MM.1S (cell line): ENCODE measurements around the gene TBC1D5.
"Not testable (repeated sequence)": the region's sequence is repeated elsewhere in the genome, so short reads cannot be mapped to it uniquely, and the experiment has no call there.

Source experiments
- DNase-seq: peaks from one replicate; pipeline ENCODE4 v3.0.0-alpha.2; 2015
- H2AFZ ChIP-seq: fragments of 300-600 bp; sonication (generic); 2 replicates; pipeline ENCODE4 v1.6.0; 2016; ENCODE audit warnings: antibody characterized with exemption, low read length
- H3F3A ChIP-seq: fragments of 300-600 bp; sonication (generic); 2 replicates; pipeline ENCODE4 v1.6.1; 2016; ENCODE audit warnings: mild to moderate bottlenecking, antibody characterized with exemption, low read length, moderate library complexity, mixed read lengths; ENCODE audit not compliant: insufficient read depth
- H3K27ac ChIP-seq: fragments of 300-600 bp; sonication (generic); 2 replicates; pipeline ENCODE4 v1.5.1; 2016; ENCODE audit warnings: mild to moderate bottlenecking, low read length
- H3K27me3 ChIP-seq: fragments of 300-600 bp; sonication (generic); replicated peaks from 2 replicates; pipeline ENCODE4 v1.6.0; 2016; ENCODE audit warnings: low read length; ENCODE audit not compliant: insufficient read depth
- H3K36me3 ChIP-seq: fragments of 300-600 bp; sonication (generic); replicated peaks from 2 replicates; pipeline ENCODE4 v1.6.1; 2016; ENCODE audit warnings: mild to moderate bottlenecking, low read length, mixed read lengths; ENCODE audit not compliant: insufficient read depth
- H3K4me1 ChIP-seq: fragments of 300-600 bp; sonication (generic); 2 replicates; pipeline ENCODE4 v1.6.1; 2016; ENCODE audit warnings: low read length, mixed read lengths
- H3K4me2 ChIP-seq: fragments of 300-600 bp; sonication (generic); 2 replicates; pipeline ENCODE4 v1.6.0; 2016; ENCODE audit warnings: low read depth, low read length
- H3K4me3 ChIP-seq: fragments of 300-600 bp; sonication (generic); 2 replicates; pipeline ENCODE4 v1.5.1; 2016; ENCODE audit warnings: low read length, mixed read lengths
- H3K79me2 ChIP-seq: fragments of 300-600 bp; sonication (generic); 2 replicates; pipeline ENCODE4 v1.6.1; 2016; ENCODE audit warnings: mixed run types, low read length, mixed read lengths
- H3K9ac ChIP-seq: fragments of 300-600 bp; sonication (generic); 2 replicates; pipeline ENCODE4 v1.6.1; 2016; ENCODE audit warnings: low read length, mixed read lengths
- H3K9me2 ChIP-seq: fragments of 300-600 bp; sonication (generic); replicated peaks from 2 replicates; pipeline ENCODE4 v1.6.1; 2016; ENCODE audit warnings: mild to moderate bottlenecking, low read length, mixed read lengths; ENCODE audit not compliant: insufficient read depth
- H3K9me3 ChIP-seq: fragments of 300-600 bp; sonication (generic); replicated peaks from 2 replicates; pipeline ENCODE4 v1.6.1; 2016; ENCODE audit warnings: mild to moderate bottlenecking, low read length, mixed read lengths; ENCODE audit not compliant: insufficient read depth
- H4K20me1 ChIP-seq: fragments of 300-600 bp; sonication (generic); 2 replicates; pipeline ENCODE4 v1.6.1; 2016; ENCODE audit warnings: mild to moderate bottlenecking, low read length, moderate library complexity, mixed read lengths; ENCODE audit not compliant: insufficient read depth
- CTCF ChIP-seq: fragments of 300-600 bp; sonication (generic); IDR thresholded peaks from 2 replicates; pipeline ENCODE4 v1.5.1; 2016; ENCODE audit warnings: antibody characterized with exemption, low read length, mixed read lengths
- EZH2 ChIP-seq: fragments of 300-600 bp; sonication (generic); optimal IDR thresholded peaks from 2 replicates; pipeline ENCODE3; 2017; ENCODE audit warnings: low read depth, mild to moderate bottlenecking, antibody characterized with exemption, low read length, mixed read lengths
- EZH2phosphoT487 ChIP-seq: fragments of 300-600 bp; sonication (generic); IDR thresholded peaks from 2 replicates; pipeline ENCODE4 v1.6.1; 2018; ENCODE audit warnings: antibody characterized with exemption, low read length

The TBC1D5 gene

DNA sequence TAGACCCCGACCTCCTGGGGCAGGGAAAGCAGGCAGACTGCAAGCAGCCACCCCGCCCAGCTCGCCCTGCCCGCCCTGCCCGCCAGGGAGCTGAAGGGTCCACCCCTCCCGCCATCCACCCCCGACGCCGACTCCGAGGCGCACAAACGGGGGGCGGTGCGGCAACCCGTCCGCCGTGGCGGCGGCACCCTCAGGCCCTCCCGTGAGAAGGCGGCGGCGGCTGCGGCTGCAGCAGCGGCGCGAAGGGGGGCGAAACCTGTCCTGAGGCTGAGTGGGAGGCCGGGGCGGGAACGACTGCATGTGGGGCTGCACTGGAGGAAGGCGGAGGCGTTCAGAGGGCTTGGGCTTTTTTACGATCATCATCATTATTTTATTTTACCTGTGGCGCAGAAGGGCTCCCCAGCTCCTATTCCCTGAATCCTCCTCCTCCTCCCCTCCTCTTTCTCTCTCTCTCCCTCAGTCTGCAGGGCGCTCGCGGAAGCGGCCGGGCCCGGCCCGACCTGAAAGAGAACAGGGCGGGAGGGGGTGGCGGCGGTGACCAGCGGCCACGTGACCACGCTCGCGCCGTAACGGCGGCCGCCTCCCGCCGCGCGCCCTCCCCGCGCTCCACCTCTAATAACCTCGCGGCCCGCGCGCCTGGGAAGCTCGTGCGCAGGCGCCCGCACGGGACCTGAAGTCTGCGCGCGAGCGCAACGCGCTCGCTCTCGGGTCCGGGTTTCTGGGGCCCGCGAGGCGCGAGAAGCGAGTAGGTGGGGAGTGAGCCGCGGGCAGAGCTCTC, at the start of gene TBC1D5:
TSS of gene TBC1D5 (minus strand) at position 530 of the 778 bp plus-strand sequence. CDS start 234,061 bp downstream, outside the sequence.
- Histone ChIP-seq H3F3A (peaks cover 42% of the 10 kb centered on the region), H3K27me3 (no peaks in the 10 kb centered on the region), H3K9me3 (no peaks in the 10 kb centered on the region), H3K36me3 (no peaks in the 10 kb centered on the region), H4K20me1 (no peaks in the 10 kb centered on the region), H3K9me2 (no peaks in the 10 kb centered on the region), H3K27ac (peak within 1 kb of the TSS; percentile 95), H3K9ac (peak within 1 kb of the TSS; percentile 92), H3K4me1 (peaks cover 31% of the 10 kb centered on the region), H3K4me3 (peak within 1 kb of the TSS; percentile 92), H2AFZ (peak within 1 kb of the TSS; percentile 95), H3K79me2 (peaks cover 22% of the 10 kb centered on the region), H3K4me2 (peak within 1 kb of the TSS; percentile 89)
- peak; percentile 98 for DNase-seq
- TF ChIP-seq CTCF: no peak
- no peak for TF ChIP-seq EZH2
- no peak for TF ChIP-seq EZH2phosphoT487

GRCh38 chr3:17783426-17783825, 41.0 kb upstream of the TBC1D5 start:
- H3K9me2 ChIP-seq: no peaks in the 10 kb centered on the region
- no peaks in the 10 kb centered on the region for H3K79me2 ChIP-seq
- no peaks in the 10 kb centered on the region for H3K4me1 ChIP-seq
- no peak for DNase-seq
- H3K4me3 ChIP-seq: no peak overlapping the region
- TF ChIP-seq EZH2phosphoT487 (no peak), CTCF (no peak), EZH2 (no peak)
- no peaks in the 10 kb centered on the region for H3K9me3 ChIP-seq
- H3K4me2 ChIP-seq: no peak overlapping the region
- no peak overlapping the region for H3K9ac ChIP-seq
- no peak overlapping the region for H2AFZ ChIP-seq
- no peaks in the 10 kb centered on the region for H4K20me1 ChIP-seq
- no peaks in the 10 kb centered on the region for H3K27me3 ChIP-seq
- no peaks in the 10 kb centered on the region for H3F3A ChIP-seq
- H3K36me3 ChIP-seq: no peaks in the 10 kb centered on the region
- H3K27ac ChIP-seq: no peak overlapping the region

DNA sequence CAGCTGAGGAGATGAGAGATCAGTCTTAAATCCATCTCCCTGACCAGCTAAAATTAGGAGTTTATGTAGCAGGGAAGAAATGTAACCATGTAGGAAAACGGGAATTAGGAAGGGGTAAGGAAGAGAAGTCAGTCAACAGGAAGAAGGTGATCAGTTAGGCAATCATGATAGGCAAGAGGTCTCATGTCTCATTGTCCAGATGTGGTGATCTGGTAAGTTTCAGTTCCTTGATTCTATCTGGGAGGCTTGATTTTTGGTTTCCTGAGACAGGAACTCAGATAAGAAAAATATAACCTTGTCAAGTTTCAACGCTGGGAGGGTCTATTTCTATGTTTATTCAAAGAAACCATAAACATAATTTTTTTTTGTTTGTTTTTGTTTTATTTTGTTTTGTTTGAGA, 40.3 kb upstream of the TBC1D5 start:
- Histone ChIP-seq H3K4me2 (no peak overlapping the region), H3K79me2 (no peaks in the 10 kb centered on the region), H3F3A (no peaks in the 10 kb centered on the region), H3K4me3 (no peak overlapping the region), H3K27me3 (no peaks in the 10 kb centered on the region), H4K20me1 (no peaks in the 10 kb centered on the region), H3K4me1 (no peaks in the 10 kb centered on the region), H3K9me3 (no peaks in the 10 kb centered on the region), H3K27ac (no peak overlapping the region), H2AFZ (no peak overlapping the region), H3K36me3 (no peaks in the 10 kb centered on the region), H3K9me2 (no peaks in the 10 kb centered on the region), H3K9ac (no peak overlapping the region)
- TF ChIP-seq EZH2phosphoT487: no peak
- TF ChIP-seq EZH2: no peak
- TF ChIP-seq CTCF: no peak
- peak; percentile 13 for DNase-seq

- H3K27me3 ChIP-seq, H3K27ac ChIP-seq, H3K9ac ChIP-seq, H3K9me3 ChIP-seq, H3K36me3 ChIP-seq, H3K4me2 ChIP-seq, H3K9me2 ChIP-seq, H3K4me1 ChIP-seq, H3F3A ChIP-seq, H2AFZ ChIP-seq, H3K4me3 ChIP-seq, H3K79me2 ChIP-seq, H4K20me1 ChIP-seq, DNase-seq: not testable (repeated sequence)
These were observed 37.9 kb upstream of the TBC1D5 start for GRCh38 chr3:17780369-17780768.

- H2AFZ ChIP-seq, H3K27me3 ChIP-seq, H3K79me2 ChIP-seq, H3K4me2 ChIP-seq, H3K9me3 ChIP-seq, H4K20me1 ChIP-seq, H3K4me3 ChIP-seq, H3K9me2 ChIP-seq, H3F3A ChIP-seq, DNase-seq, H3K36me3 ChIP-seq, H3K27ac ChIP-seq, H3K9ac ChIP-seq, H3K4me1 ChIP-seq: not testable (repeated sequence)
These were observed 37.1 kb upstream of the TBC1D5 start for GRCh38 chr3:17779304-17780250.
